Neural cell (in vitro differentiated cells): ENCODE measurements around the gene MDP1. TPM values are rescaled to one million over a fixed set of nuclear protein-coding genes. Genes with fewer than 3 reads are reported as not detected.
A peak's percentile ranks its signal among the peaks of the same experiment; 100 is the strongest.

Experiments
- H2AFZ ChIP-seq: fragments of 200-600, 300-800 bp; sonication (generic), shearing (Covaris generic); 2 replicates; pipeline ENCODE4 v1.6.0; 2014; ENCODE audit warnings: low read depth, mild to moderate bottlenecking, antibody characterized with exemption, low read length, moderate library complexity
- H3F3A ChIP-seq: fragments of 200-600 bp; shearing (Covaris generic); 2 replicates; pipeline ENCODE4 v1.6.1; 2016; ENCODE audit warnings: mild to moderate bottlenecking, moderate library complexity, mixed read lengths, antibody characterized with exemption, low read length; ENCODE audit not compliant: insufficient read depth, poor library complexity, severe bottlenecking
- H3K27ac ChIP-seq: fragments of 200-600, 300-800 bp; sonication (generic), shearing (Covaris generic); 2 replicates; pipeline ENCODE4 v1.5.1; 2014; ENCODE audit warnings: mild to moderate bottlenecking, low read length, moderate library complexity
- H3K27me3 ChIP-seq: fragments of 300-800, 200-600 bp; sonication (generic), shearing (Covaris generic); 2 replicates; pipeline ENCODE4 v1.6.0; 2014; ENCODE audit warnings: mild to moderate bottlenecking, low read depth, low read length, moderate library complexity; ENCODE audit not compliant: insufficient read depth
- H3K36me3 ChIP-seq: fragments of 300-800, 200-600 bp; sonication (generic), shearing (Covaris generic); 2 replicates; pipeline ENCODE4 v1.5.1; 2014; ENCODE audit warnings: mild to moderate bottlenecking, antibody characterized with exemption, low read length, moderate library complexity; ENCODE audit not compliant: insufficient read depth
- H3K4me2 ChIP-seq: fragments of 300-800, 200-600 bp; sonication (generic), shearing (Covaris generic); 2 replicates; pipeline ENCODE4 v1.6.0; 2014; ENCODE audit warnings: mild to moderate bottlenecking, low read length
- H3K4me3 ChIP-seq: fragments of 300-800, 200-600 bp; sonication (generic), shearing (Covaris generic); 2 replicates; pipeline ENCODE4 v1.5.1; 2014; ENCODE audit warnings: mild to moderate bottlenecking, low read length, moderate library complexity
- H3K79me2 ChIP-seq: fragments of 200-600 bp; shearing (Covaris generic); replicated peaks from 2 replicates; pipeline ENCODE4 v1.6.0; 2014; ENCODE audit warnings: mild to moderate bottlenecking, low read length, moderate library complexity; ENCODE audit not compliant: insufficient read depth
- H3K9ac ChIP-seq: fragments of 300-800, 200-600 bp; sonication (generic), shearing (Covaris generic); 2 replicates; pipeline ENCODE4 v1.6.1; 2016; ENCODE audit warnings: mild to moderate bottlenecking, low read length, mixed read lengths
- H3K9me2 ChIP-seq: fragments of 200-600 bp; shearing (Covaris generic); 2 replicates; pipeline ENCODE4 v1.6.1; 2016; ENCODE audit warnings: mild to moderate bottlenecking, low read length, mixed read lengths; ENCODE audit not compliant: insufficient read depth
- H3K9me3 ChIP-seq: fragments of 200-600, 300-800 bp; sonication (generic), shearing (Covaris generic); 2 replicates; pipeline ENCODE4 v1.6.1; 2016; ENCODE audit warnings: mild to moderate bottlenecking, mixed run types, low read length, moderate library complexity, mixed read lengths
- H4K20me1 ChIP-seq: fragments of 200-600 bp; shearing (Covaris generic); 2 replicates; pipeline ENCODE4 v1.6.1; 2016; ENCODE audit warnings: mild to moderate bottlenecking, mixed run types; ENCODE audit not compliant: insufficient read depth
- EP300 ChIP-seq: fragments of 450-650 bp; conservative IDR thresholded peaks from 2 replicates; pipeline ENCODE4 v1.6.1; 2014; ENCODE audit warnings: antibody characterized with exemption, mild to moderate bottlenecking, moderate library complexity; ENCODE audit not compliant: poor library complexity, severe bottlenecking
- EZH2 ChIP-seq: fragments of 200-600, 300-800 bp; shearing (Covaris generic), sonication (generic); IDR thresholded peaks from 2 replicates; pipeline ENCODE4 v1.6.1; 2014; ENCODE audit warnings: antibody characterized with exemption, low read length, borderline replicate concordance, mild to moderate bottlenecking; ENCODE audit not compliant: insufficient read depth, poor library complexity, severe bottlenecking
- MXI1 ChIP-seq: fragments of 450-650 bp; conservative IDR thresholded peaks from 2 replicates; pipeline ENCODE4 v1.6.1; 2014; ENCODE audit warnings: antibody characterized with exemption, mild to moderate bottlenecking; ENCODE audit not compliant: poor library complexity, severe bottlenecking
- POLR2AphosphoS5 ChIP-seq: IDR thresholded peaks from 2 replicates; pipeline ENCODE4 v1.6.1; 2012
- RAD21 ChIP-seq: fragments of 450-650 bp; conservative IDR thresholded peaks from 2 replicates; pipeline ENCODE4 v1.6.1; 2014; ENCODE audit warnings: antibody characterized with exemption, mild to moderate bottlenecking, moderate library complexity
- SMC3 ChIP-seq: fragments of 450-650 bp; conservative IDR thresholded peaks from 2 replicates; pipeline ENCODE4 v1.6.1; 2014; ENCODE audit warnings: antibody characterized with exemption, mild to moderate bottlenecking, moderate library complexity; ENCODE audit not compliant: poor library complexity
- TAF1 ChIP-seq: IDR thresholded peaks from 2 replicates; pipeline ENCODE4 v1.6.1; 2012; ENCODE audit warnings: low read depth
- polyA plus RNA-seq: library from polyadenylated mRNA; depleted of rRNA; stranded (reverse); fragments of >200 nt; gene quantifications from 2 replicates; pipeline ENCODE4 v1.2.3, GENCODE V29; 2014
- TF ChIP-seq, protein P1 (sequence below): IDR thresholded peaks from 2 replicates; pipeline ENCODE4 v1.6.1; 2012; ENCODE audit warnings: borderline replicate concordance
- TF ChIP-seq, protein P2 (sequence below): fragments of 450-650 bp; IDR thresholded peaks from 2 replicates; pipeline ENCODE4 v1.5.1; 2014; ENCODE audit warnings: antibody characterized with exemption, mild to moderate bottlenecking, moderate library complexity; ENCODE audit not compliant: poor library complexity, severe bottlenecking

MDP1 gene
- polyA plus RNA-seq, 1 donor from 2014 or later, result 94.2 TPM

DNA sequence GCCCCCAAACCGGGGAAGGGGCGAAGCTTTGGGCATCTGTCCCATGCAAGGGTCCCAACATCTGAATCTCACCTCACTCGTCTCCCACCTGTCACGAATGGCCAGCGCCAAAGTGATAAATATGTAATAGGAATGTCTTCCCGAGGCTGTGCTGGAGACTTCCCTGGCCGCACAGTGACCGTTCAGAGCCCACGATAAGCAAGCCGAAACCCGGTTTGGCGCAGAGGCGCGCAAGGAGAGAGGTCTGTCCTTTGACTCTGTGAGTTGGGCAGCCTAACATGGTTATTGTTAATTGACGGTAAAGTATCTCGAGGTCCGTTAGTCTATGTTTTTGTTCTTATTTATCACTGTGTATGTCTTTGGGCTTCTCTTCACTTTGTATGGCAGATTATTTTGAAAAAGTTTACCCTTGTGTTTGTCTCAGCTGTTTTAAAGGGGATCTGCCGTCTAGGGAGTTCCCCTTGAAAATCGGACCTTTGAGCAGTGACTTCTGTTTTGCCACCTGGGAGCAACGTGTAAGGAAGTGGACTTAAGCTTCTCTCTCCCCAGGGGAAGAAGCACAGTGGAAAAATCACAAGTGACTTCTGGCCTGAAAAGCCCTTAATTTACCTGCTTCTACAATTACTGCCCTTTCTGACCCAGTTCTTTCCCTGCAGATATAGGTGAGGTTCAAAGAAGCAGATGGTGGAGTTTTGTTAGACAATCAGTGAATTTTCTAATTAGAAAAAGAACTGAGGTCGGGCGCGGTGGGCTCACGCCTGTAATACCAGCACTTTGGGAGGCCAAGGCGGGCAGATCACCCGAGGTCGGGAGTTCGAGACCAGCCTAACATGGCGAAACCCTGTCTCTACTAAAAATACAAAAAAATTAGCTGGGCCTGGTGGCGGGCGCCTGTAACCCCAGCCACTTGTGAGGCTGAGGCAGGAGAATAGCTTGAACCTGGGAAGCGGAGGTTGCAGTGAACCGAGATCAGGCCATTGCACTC is 19.5 kb downstream of the MDP1 start:
- peaks cover 3% of the 10 kb centered on the region for H3K79me2 ChIP-seq

DNA sequence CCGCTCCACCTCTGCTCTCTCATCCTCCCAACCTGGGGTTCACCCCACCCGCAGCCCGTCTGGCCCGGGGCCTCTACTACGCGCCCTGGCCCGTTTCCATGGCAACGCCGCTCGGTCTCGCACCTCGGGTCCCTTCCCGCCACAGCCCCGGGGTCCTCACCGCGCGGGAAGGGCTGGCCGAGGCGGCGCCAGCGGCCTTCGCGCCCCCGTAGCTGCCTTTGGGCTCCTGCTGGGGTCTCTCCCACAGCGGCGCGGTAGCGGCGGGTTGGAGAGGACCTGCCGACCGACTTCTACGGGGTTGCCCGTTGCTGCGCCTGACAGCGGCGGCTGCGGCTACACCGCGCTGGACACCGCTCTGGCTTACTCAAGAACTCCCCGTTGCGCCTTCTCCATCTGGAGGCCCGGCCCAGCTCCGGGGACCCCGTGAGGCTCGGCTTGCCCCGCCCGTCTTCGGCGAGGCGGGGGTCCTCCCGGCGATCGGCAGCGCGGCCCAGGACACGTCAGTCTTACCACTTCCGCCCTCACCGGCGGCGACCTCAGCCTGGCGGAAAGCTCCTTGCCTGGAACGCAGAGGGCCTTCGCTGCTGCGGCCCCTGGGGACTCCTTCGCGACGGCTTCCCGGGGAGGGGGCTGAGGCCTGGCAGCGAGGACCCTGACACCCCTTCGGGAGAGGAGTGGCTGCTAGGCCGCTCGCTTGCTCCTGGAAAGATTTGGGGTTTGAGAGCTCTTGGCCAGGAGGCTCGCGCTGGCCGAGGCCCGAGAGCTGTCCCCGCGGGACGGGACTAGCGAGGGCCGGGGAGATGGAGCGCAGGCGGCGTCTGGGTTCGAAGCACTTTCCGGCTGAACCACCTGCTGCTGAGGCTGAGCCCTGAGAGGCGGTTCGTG is 20.4 kb downstream of the MDP1 start, which contains the start of gene TM9SF1:
TM9SF1 (minus strand) TSS at position 256 of the 885 bp plus-strand sequence. CDS start 422 bp downstream, outside the sequence.
- Histone ChIP-seq H4K20me1 (no peaks in the 10 kb centered on the region), H3K4me2 (peak within 1 kb of the TSS; percentile 76), H3K27ac (peak within 1 kb of the TSS; percentile 92), H3F3A (no peaks in the 10 kb centered on the region), H3K9me2 (no peaks in the 10 kb centered on the region), H3K9me3 (no peaks in the 10 kb centered on the region), H3K79me2 (peaks cover 3% of the 10 kb centered on the region), H3K9ac (peak within 1 kb of the TSS; percentile 93), H2AFZ (peak within 1 kb of the TSS; percentile 73), H3K36me3 (no peaks in the 10 kb centered on the region), H3K4me3 (peak within 1 kb of the TSS; percentile 92), H3K27me3 (no peaks in the 10 kb centered on the region)
- TF ChIP-seq EZH2 (no peak), MXI1 (peak; percentile 71), POLR2AphosphoS5 (peak; percentile 77), SMC3 (peak; percentile 38), RAD21 (no peak), TAF1 (peak; percentile 70), EP300 (peak; percentile 57)
- TF ChIP-seq, protein P1, sequence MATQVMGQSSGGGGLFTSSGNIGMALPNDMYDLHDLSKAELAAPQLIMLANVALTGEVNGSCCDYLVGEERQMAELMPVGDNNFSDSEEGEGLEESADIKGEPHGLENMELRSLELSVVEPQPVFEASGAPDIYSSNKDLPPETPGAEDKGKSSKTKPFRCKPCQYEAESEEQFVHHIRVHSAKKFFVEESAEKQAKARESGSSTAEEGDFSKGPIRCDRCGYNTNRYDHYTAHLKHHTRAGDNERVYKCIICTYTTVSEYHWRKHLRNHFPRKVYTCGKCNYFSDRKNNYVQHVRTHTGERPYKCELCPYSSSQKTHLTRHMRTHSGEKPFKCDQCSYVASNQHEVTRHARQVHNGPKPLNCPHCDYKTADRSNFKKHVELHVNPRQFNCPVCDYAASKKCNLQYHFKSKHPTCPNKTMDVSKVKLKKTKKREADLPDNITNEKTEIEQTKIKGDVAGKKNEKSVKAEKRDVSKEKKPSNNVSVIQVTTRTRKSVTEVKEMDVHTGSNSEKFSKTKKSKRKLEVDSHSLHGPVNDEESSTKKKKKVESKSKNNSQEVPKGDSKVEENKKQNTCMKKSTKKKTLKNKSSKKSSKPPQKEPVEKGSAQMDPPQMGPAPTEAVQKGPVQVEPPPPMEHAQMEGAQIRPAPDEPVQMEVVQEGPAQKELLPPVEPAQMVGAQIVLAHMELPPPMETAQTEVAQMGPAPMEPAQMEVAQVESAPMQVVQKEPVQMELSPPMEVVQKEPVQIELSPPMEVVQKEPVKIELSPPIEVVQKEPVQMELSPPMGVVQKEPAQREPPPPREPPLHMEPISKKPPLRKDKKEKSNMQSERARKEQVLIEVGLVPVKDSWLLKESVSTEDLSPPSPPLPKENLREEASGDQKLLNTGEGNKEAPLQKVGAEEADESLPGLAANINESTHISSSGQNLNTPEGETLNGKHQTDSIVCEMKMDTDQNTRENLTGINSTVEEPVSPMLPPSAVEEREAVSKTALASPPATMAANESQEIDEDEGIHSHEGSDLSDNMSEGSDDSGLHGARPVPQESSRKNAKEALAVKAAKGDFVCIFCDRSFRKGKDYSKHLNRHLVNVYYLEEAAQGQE, result peak; percentile 12

More for the DNA sequence above, 19.5 kb downstream of the MDP1 start:
- no peaks in the 10 kb centered on the region for H3K36me3 ChIP-seq
- no peaks in the 10 kb centered on the region for H3K9me2 ChIP-seq
- TF ChIP-seq, protein P1, result no peak
- TF ChIP-seq EZH2, result no peak
- no peak for TF ChIP-seq POLR2AphosphoS5
- TF ChIP-seq, protein P2, sequence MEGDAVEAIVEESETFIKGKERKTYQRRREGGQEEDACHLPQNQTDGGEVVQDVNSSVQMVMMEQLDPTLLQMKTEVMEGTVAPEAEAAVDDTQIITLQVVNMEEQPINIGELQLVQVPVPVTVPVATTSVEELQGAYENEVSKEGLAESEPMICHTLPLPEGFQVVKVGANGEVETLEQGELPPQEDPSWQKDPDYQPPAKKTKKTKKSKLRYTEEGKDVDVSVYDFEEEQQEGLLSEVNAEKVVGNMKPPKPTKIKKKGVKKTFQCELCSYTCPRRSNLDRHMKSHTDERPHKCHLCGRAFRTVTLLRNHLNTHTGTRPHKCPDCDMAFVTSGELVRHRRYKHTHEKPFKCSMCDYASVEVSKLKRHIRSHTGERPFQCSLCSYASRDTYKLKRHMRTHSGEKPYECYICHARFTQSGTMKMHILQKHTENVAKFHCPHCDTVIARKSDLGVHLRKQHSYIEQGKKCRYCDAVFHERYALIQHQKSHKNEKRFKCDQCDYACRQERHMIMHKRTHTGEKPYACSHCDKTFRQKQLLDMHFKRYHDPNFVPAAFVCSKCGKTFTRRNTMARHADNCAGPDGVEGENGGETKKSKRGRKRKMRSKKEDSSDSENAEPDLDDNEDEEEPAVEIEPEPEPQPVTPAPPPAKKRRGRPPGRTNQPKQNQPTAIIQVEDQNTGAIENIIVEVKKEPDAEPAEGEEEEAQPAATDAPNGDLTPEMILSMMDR, result no peak
- peak overlapping the region; percentile 92 for H3K27ac ChIP-seq
- peak overlapping the region; percentile 93 for H3K9ac ChIP-seq
- peak overlapping the region; percentile 73 for H2AFZ ChIP-seq
- H3K4me2 ChIP-seq, result peak overlapping the region; percentile 74
- H3F3A ChIP-seq, result no peaks in the 10 kb centered on the region
- H3K4me3 ChIP-seq, result peak overlapping the region; percentile 92
- H3K9me3 ChIP-seq, result no peaks in the 10 kb centered on the region
- no peaks in the 10 kb centered on the region for H4K20me1 ChIP-seq
- H3K27me3 ChIP-seq, result no peaks in the 10 kb centered on the region
